Fibroblast of lung (primary cell): ENCODE results near the gene TREX2.

Experiments
- CTCF ChIP-seq, 2 donors: IDR thresholded peaks in 1 of 2; conservative IDR thresholded peaks in 1 of 2; 1 replicate in 1 of 2; 2 replicates in 1 of 2; pipeline ENCODE4 v1.5.1; 2011 to 2012; ENCODE audit warnings: low read length in 2 of 2, control low read depth in 1 of 2, inconsistent platforms in 1 of 2, low read depth in 1 of 2, mild to moderate bottlenecking in 1 of 2
- EZH2 ChIP-seq: IDR thresholded peaks from 2 replicates; pipeline ENCODE4 v1.5.1; 2012; ENCODE audit warnings: low read length, control low read depth, mild to moderate bottlenecking; ENCODE audit errors: missing control alignments

GRCh38 chrX:153491351-153491914, 45.6 kb upstream of the TREX2 start:
- TF ChIP-seq CTCF (conservative IDR thresholded peaks at IDR 0.05 in 1 of 2, IDR thresholded peaks at IDR 0.05 in 1 of 2; ENCODE audit: low read depth in 1 of 2, low read length in 2 of 2) (no peak), EZH2 (no peak)
